ENCODE results near the gene UBAC1.
"Not testable (repeated sequence)": the region's sequence is repeated elsewhere in the genome, so short reads cannot be mapped to it uniquely, and the experiment has no call there.

Gene UBAC1

DNA sequence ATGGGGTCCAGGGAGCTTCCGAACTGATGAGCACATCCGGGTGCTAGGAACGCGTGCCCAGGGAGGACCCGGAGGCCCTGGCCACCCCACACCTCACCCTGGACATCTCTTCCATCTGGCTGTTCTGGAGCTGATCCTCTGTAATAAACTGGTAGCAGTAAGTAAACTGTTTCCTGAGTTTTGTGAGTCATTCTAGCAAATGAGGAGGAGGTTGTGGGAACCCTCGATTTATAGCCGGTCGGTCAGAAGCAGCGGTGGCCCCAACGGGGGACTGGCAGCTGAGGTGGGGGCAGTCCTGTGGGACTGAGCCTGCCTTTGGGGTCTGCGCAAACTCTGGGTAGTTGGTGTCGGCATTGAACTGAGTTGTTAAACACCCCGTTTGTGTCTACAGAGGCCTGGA lies 15.4 kb upstream of the UBAC1 start:
- DNase-seq, result no peak

GRCh38 chr9:135975834-135976233 lies 14.7 kb upstream of the UBAC1 start:
- DNase-seq, result no peak

GRCh38 chr9:135974220-135974573 lies 13.0 kb upstream of the UBAC1 start:
- no peak for DNase-seq

DNA sequence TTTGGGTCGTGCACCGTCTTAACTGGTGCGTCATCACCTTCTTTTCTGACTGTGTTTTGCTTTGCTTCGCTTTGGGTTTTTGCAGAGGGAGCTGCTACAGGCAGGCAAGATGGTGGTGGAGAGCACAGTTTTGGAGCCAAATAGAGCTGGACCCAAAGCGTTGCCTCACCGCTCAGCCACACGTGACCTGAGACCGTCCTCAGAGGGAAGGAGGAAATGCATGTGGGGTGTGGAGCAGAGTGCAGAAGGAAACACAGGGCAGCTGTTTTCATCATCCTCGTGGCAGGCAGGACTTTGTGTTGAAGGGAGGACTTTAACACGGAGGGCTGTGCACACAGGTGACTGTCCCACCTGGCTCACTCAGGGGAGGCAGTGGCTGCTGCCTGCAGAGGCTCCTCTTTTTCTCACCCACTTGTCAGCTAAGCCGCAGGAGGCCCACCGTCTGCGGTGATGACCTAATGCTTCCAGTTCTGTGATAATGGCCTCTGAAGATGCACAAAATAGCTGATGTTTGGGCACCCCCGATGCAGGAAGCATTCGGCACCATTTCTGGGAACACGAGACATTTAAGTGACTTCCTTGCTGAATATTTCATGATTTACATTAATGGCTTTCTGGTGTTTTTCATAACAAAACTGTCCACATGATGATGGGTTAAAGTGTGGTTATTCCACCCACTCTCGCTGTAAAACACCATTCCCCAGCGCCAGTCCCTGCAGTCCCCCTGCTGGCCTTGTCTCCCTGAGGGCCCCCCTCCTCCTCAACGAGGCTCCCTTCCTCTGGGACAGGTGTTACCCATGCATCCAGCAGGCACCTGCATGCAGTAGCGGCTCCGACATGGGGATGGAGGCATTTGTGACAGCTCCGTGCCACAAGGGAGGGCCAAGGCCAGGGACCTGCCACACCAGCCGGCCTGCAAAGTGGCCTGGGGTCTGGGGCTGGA lies 12.4 kb upstream of the UBAC1 start:
- DNase-seq, result no peak

- DNase-seq, result no peak
These were observed 10.7 kb upstream of the UBAC1 start for GRCh38 chr9:135971892-135972291.

GRCh38 chr9:135971111-135971766 lies 10.1 kb upstream of the UBAC1 start:
- no peak for DNase-seq

- DNase-seq, result no peak
These were observed 9.1 kb upstream of the UBAC1 start for GRCh38 chr9:135970128-135970815.

GRCh38 chr9:135969064-135969683 lies 8.0 kb upstream of the UBAC1 start:
- no peak for DNase-seq

GRCh38 chr9:135968601-135969000 lies 7.4 kb upstream of the UBAC1 start:
- DNase-seq, result no peak

- no peak for DNase-seq
These were observed 6.9 kb upstream of the UBAC1 start for GRCh38 chr9:135968083-135968476.

- not testable (repeated sequence) for DNase-seq
These were observed 5.7 kb upstream of the UBAC1 start for GRCh38 chr9:135966916-135967260.

- DNase-seq, result no peak
These were observed 4.1 kb upstream of the UBAC1 start for GRCh38 chr9:135965124-135965756.

GRCh38 chr9:135963938-135964337 lies 2.8 kb upstream of the UBAC1 start:
- DNase-seq, result no peak

DNA sequence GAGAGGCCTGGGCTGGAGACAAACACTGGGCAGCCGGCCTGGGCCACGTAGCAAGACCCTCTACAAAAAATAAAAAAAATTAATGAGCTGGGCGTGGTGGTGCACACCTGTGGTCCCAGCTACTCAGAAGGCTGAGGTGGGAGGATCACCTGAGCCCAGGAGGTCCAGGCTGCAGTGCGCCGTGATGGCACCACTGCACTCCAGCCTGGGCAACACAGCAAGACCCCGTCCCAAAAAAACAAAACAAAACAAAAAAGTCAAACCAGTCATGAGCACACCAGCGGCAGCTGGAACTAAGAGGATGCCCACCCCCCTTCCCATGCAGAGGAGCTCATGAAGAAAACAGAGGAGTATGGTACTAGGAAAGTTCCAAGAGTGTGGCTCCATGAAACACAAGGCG lies 2.2 kb upstream of the UBAC1 start:
- no peak for DNase-seq

- no peak for DNase-seq
These were observed 1.6 kb upstream of the UBAC1 start for GRCh38 chr9:135962696-135963307.

DNA sequence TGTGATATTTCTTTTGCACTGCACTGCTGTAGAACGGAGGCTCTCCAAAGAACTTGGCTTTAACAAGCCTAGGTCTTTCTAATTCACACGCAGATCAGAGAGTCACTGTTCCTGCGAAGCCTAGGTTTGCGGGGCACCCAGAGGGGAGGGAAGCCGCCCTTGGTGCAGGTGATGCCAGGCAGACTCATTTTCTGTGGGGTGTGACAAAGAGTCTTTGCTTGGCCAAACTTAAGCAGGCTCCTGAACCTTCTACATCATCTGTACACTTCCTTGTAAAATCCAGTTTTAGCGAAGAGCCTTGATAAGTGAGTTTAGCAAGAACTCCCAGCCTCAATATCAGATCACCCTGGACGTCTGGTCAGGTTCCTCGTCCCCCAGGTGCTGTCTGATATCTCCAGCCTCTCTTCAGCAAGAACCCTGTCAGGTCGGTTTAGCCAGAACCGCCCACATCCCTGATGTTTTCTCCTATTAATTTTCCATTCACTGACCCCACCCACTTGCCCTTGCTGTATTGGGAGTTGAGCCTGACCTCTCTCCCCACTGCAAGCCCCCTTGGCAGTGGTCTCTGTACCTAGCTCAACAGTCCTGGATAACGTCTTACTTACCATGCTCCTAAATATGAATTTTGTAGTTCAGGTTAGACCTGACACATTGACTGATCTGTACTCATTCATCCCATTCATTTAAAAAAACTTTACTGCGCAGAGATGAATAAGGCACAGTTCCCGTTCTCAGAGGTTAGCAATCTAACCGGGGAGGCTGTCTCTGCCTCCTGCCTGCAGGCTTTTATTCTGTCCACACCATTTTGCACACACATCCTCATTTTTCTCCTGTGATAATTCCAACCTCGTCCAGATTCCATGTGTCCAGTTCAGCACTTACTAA lies 880 bp upstream of the UBAC1 start:
- DNase-seq, result peak; percentile 60

GRCh38 chr9:135960411-135961276 lies 529 bp downstream of the UBAC1 start:
- peak; percentile 44 for DNase-seq

- DNase-seq, result peak; percentile 56
These were observed 1.4 kb downstream of the UBAC1 start for GRCh38 chr9:135959814-135960213.

- DNase-seq, result peak; percentile 70
These were observed 2.7 kb downstream of the UBAC1 start for GRCh38 chr9:135958485-135958884.

GRCh38 chr9:135957431-135957830 lies 3.7 kb downstream of the UBAC1 start:
- DNase-seq, result no peak
